NOMO-1 (cell line): Measurements from ENCODE around the gene SLC48A1.
"Not testable (repeated sequence)": the region's sequence is repeated elsewhere in the genome, so short reads cannot be mapped to it uniquely, and the experiment has no call there.

Source experiments
- DNase-seq, 2 experiments: peaks; one replicate each; lab custom pipeline; 2025; ENCODE audit not compliant: unreplicated experiment in 2 of 2; lab: John Stamatoyannopoulos, UW

SLC48A1 gene

GRCh38 chr12:47807338-47807737 lies 34.3 kb downstream of the SLC48A1 start:
- no peak for DNase-seq

- peak in 1 of 2 experiments; percentile 28 for DNase-seq
Observed at GRCh38 chr12:47808050-47808449, 35.0 kb downstream of the SLC48A1 start.

- peak; percentile 72 for DNase-seq
Observed at GRCh38 chr12:47808574-47809365, 35.7 kb downstream of the SLC48A1 start.

- not testable (repeated sequence) for DNase-seq
Observed at GRCh38 chr12:47809518-47809917, 36.5 kb downstream of the SLC48A1 start.

GRCh38 chr12:47811072-47811396 lies 38.0 kb downstream of the SLC48A1 start:
- DNase-seq: no peak

GRCh38 chr12:47811581-47812484 lies 38.8 kb downstream of the SLC48A1 start:
- DNase-seq: no peak

GRCh38 chr12:47812797-47813510 lies 39.9 kb downstream of the SLC48A1 start:
- DNase-seq: peak; percentile 89 to 91

GRCh38 chr12:47813511-47814196 lies 40.6 kb downstream of the SLC48A1 start:
- DNase-seq: peak; percentile 68 to 73

- no peak for DNase-seq
Observed at GRCh38 chr12:47814539-47815170, 41.6 kb downstream of the SLC48A1 start.

- DNase-seq: not testable (repeated sequence)
Observed at GRCh38 chr12:47815447-47815846, 42.4 kb downstream of the SLC48A1 start.

- DNase-seq: no peak
Observed at GRCh38 chr12:47816403-47817271, 43.6 kb downstream of the SLC48A1 start.

- DNase-seq: no peak
Observed at GRCh38 chr12:47817272-47818006, 44.4 kb downstream of the SLC48A1 start.

GRCh38 chr12:47818007-47818376 lies 45.0 kb downstream of the SLC48A1 start:
- DNase-seq: no peak

GRCh38 chr12:47818467-47819137 lies 45.6 kb downstream of the SLC48A1 start:
- no peak for DNase-seq

GRCh38 chr12:47819138-47819895 lies 46.3 kb downstream of the SLC48A1 start:
- peak; percentile 21 to 45 for DNase-seq

- peak; percentile 36 to 70 for DNase-seq
Observed at GRCh38 chr12:47819896-47820630, 47.0 kb downstream of the SLC48A1 start, which contains the start of gene HDAC7. HDAC7 (minus strand) TSS chr12:47819903; CDS start chr12:47819785, 118 bp downstream.
